HEK293 (cell line): ENCODE results near the gene FAM171A1.
"Not testable (repeated sequence)": the region's sequence is repeated elsewhere in the genome, so short reads cannot be mapped to it uniquely, and the experiment has no call there.

Experiments
- CTCF ChIP-seq: fragments of 450-650 bp; formaldehyde crosslinking; IDR thresholded peaks from 2 replicates; pipeline ENCODE4 v1.5.1; 2016; ENCODE audit warnings: missing biosample characterization, missing genetic modification characterization
- GFI1B ChIP-seq: fragments of 450-650 bp; formaldehyde crosslinking; IDR thresholded peaks from 2 replicates; pipeline ENCODE4 v1.5.1; 2016; ENCODE audit warnings: missing biosample characterization, missing genetic modification characterization
- MYNN ChIP-seq: fragments of 450-650 bp; formaldehyde crosslinking; IDR thresholded peaks from 2 replicates; pipeline ENCODE4 v1.5.1; 2016; ENCODE audit warnings: missing biosample characterization, missing genetic modification characterization, borderline replicate concordance
- ZBTB1 ChIP-seq: fragments of 450-650 bp; formaldehyde crosslinking; IDR thresholded peaks from 2 replicates; pipeline ENCODE4 v1.5.1; 2016; ENCODE audit warnings: missing biosample characterization, missing genetic modification characterization
- ZEB2 ChIP-seq: fragments of 450-650 bp; formaldehyde crosslinking; IDR thresholded peaks from 2 replicates; pipeline ENCODE4 v1.5.1; 2016; ENCODE audit warnings: missing biosample characterization, missing genetic modification characterization
- ZFP3 ChIP-seq: fragments of 450-650 bp; formaldehyde crosslinking; IDR thresholded peaks from 2 replicates; pipeline ENCODE4 v1.5.1; 2016; ENCODE audit warnings: low read depth, missing biosample characterization, missing genetic modification characterization
- ZNF155 ChIP-seq: fragments of 450-650 bp; formaldehyde crosslinking; IDR thresholded peaks from 2 replicates; pipeline ENCODE4 v1.5.1; 2016; ENCODE audit warnings: missing biosample characterization, missing genetic modification characterization
- ZNF311 ChIP-seq: fragments of 450-650 bp; formaldehyde crosslinking; IDR thresholded peaks from 2 replicates; pipeline ENCODE4 v1.5.1; 2017; ENCODE audit warnings: missing biosample characterization, missing genetic modification characterization, borderline replicate concordance
- ZNF423 ChIP-seq: fragments of 450-650 bp; formaldehyde crosslinking; IDR thresholded peaks from 2 replicates; pipeline ENCODE4 v1.5.1; 2016; ENCODE audit warnings: missing biosample characterization, missing genetic modification characterization
- ZNF555 ChIP-seq: fragments of 450-650 bp; formaldehyde crosslinking; conservative IDR thresholded peaks from 2 replicates; pipeline ENCODE4 v1.5.1; 2017; ENCODE audit warnings: missing biosample characterization, mild to moderate bottlenecking, missing genetic modification characterization, inconsistent platforms
- ZNF776 ChIP-seq: fragments of 450-650 bp; formaldehyde crosslinking; IDR thresholded peaks from 2 replicates; pipeline ENCODE4 v1.5.0; 2017; ENCODE audit warnings: missing biosample characterization, missing genetic modification characterization, borderline replicate concordance
- ZSCAN30 ChIP-seq: fragments of 450-650 bp; IDR thresholded peaks from 2 replicates; pipeline ENCODE4 v1.5.1; 2018; ENCODE audit warnings: missing biosample characterization, mild to moderate bottlenecking, missing genetic modification characterization, moderate library complexity
- TF ChIP-seq, protein P1 (sequence below): fragments of 450-650 bp; formaldehyde crosslinking; IDR thresholded peaks from 2 replicates; pipeline ENCODE4 v1.5.1; 2017; ENCODE audit warnings: missing biosample characterization, missing genetic modification characterization
- TF ChIP-seq, protein P2 (sequence below): fragments of 450-650 bp; formaldehyde crosslinking; IDR thresholded peaks from 2 replicates; pipeline ENCODE4 v1.5.1; 2016; ENCODE audit warnings: missing biosample characterization, missing genetic modification characterization

GRCh38 chr10:15409350-15409749, 38.3 kb upstream of the FAM171A1 start:
- not testable (repeated sequence) for TF ChIP-seq CTCF (tag by site-specific recombination); MYNN (tag by site-specific recombination); ZNF311; ZEB2 (tag by site-specific recombination); ZNF555 (tag by site-specific recombination); ZNF155; ZNF776; ZFP3 (tag by site-specific recombination)
- TF ChIP-seq ZSCAN30 (tag by site-specific recombination) (peak; percentile 84; the same call in 1 of the 2 replicates), ZBTB1 (tag by site-specific recombination) (peak; percentile 76; the same call in 1 of the 2 replicates), GFI1B (tag by site-specific recombination) (0 out of 2 replicates have a peak, but pooled peaks have one; percentile 12), ZNF423 (peak; percentile 77)
- TF ChIP-seq, protein P1, sequence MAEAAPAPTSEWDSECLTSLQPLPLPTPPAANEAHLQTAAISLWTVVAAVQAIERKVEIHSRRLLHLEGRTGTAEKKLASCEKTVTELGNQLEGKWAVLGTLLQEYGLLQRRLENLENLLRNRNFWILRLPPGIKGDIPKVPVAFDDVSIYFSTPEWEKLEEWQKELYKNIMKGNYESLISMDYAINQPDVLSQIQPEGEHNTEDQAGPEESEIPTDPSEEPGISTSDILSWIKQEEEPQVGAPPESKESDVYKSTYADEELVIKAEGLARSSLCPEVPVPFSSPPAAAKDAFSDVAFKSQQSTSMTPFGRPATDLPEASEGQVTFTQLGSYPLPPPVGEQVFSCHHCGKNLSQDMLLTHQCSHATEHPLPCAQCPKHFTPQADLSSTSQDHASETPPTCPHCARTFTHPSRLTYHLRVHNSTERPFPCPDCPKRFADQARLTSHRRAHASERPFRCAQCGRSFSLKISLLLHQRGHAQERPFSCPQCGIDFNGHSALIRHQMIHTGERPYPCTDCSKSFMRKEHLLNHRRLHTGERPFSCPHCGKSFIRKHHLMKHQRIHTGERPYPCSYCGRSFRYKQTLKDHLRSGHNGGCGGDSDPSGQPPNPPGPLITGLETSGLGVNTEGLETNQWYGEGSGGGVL (tag by site-specific recombination) = not testable (repeated sequence)
- TF ChIP-seq, protein P2, sequence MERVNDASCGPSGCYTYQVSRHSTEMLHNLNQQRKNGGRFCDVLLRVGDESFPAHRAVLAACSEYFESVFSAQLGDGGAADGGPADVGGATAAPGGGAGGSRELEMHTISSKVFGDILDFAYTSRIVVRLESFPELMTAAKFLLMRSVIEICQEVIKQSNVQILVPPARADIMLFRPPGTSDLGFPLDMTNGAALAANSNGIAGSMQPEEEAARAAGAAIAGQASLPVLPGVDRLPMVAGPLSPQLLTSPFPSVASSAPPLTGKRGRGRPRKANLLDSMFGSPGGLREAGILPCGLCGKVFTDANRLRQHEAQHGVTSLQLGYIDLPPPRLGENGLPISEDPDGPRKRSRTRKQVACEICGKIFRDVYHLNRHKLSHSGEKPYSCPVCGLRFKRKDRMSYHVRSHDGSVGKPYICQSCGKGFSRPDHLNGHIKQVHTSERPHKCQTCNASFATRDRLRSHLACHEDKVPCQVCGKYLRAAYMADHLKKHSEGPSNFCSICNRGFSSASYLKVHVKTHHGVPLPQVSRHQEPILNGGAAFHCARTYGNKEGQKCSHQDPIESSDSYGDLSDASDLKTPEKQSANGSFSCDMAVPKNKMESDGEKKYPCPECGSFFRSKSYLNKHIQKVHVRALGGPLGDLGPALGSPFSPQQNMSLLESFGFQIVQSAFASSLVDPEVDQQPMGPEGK (tag by site-specific recombination) = peak; percentile 38; the same call in 1 of the 2 replicates
